ENCODE data around the gene ZNF438. TPM values are rescaled to one million over a fixed set of nuclear protein-coding genes. Genes with fewer than 3 reads are reported as not detected.

ZNF438 gene
- total and polyA plus RNA-seq, 10 of the 15 experiments (the other 5 are each of a cell fraction or from before 2014, with no cell fraction given), result 0.93 to 5.2 (median 1.9) TPM

- Histone ChIP-seq H3K27me3 (replicated peaks in 1 of 2; ENCODE audit: control insufficient read depth in 2 of 2, insufficient read depth in 2 of 2, low read length in 1 of 2) (no peaks in the 10 kb centered on the region), H3K9ac (ENCODE audit: control insufficient read depth, insufficient read depth, low read length) (no peak overlapping the region), H3K4me1 (ENCODE audit: control insufficient read depth, insufficient read depth, low read length) (no peaks in the 10 kb centered on the region), H3K4me3 (no peak overlapping the region), H3K36me3 (ENCODE audit: control insufficient read depth in 2 of 2, insufficient read depth in 2 of 2, low read length in 1 of 2) (no peaks in the 10 kb centered on the region), H3K4me2 (ENCODE audit: control insufficient read depth, insufficient read depth) (no peak overlapping the region), H3K9me3 (replicated peaks; ENCODE audit: control insufficient read depth, insufficient read depth, low read length) (peaks cover 2% of the 10 kb centered on the region; the same call in 1 of the 3 replicates), H3K27ac (ENCODE audit: control insufficient read depth, insufficient read depth) (no peak overlapping the region), H2AFZ (ENCODE audit: control insufficient read depth, low read depth, low read length) (no peak overlapping the region), H4K20me1 (ENCODE audit: control insufficient read depth, insufficient read depth) (no peaks in the 10 kb centered on the region), H3K79me2 (ENCODE audit: control insufficient read depth, insufficient read depth, low read length) (no peaks in the 10 kb centered on the region)
- FAIRE-seq, result no peak
- no peak for TF ChIP-seq SIN3A (IDR thresholded peaks at IDR 0.05; ENCODE audit: low read depth, low read length)
- TF ChIP-seq, protein P1, sequence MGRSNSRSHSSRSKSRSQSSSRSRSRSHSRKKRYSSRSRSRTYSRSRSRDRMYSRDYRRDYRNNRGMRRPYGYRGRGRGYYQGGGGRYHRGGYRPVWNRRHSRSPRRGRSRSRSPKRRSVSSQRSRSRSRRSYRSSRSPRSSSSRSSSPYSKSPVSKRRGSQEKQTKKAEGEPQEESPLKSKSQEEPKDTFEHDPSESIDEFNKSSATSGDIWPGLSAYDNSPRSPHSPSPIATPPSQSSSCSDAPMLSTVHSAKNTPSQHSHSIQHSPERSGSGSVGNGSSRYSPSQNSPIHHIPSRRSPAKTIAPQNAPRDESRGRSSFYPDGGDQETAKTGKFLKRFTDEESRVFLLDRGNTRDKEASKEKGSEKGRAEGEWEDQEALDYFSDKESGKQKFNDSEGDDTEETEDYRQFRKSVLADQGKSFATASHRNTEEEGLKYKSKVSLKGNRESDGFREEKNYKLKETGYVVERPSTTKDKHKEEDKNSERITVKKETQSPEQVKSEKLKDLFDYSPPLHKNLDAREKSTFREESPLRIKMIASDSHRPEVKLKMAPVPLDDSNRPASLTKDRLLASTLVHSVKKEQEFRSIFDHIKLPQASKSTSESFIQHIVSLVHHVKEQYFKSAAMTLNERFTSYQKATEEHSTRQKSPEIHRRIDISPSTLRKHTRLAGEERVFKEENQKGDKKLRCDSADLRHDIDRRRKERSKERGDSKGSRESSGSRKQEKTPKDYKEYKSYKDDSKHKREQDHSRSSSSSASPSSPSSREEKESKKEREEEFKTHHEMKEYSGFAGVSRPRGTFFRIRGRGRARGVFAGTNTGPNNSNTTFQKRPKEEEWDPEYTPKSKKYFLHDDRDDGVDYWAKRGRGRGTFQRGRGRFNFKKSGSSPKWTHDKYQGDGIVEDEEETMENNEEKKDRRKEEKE (IDR thresholded peaks at IDR 0.05), result no peak
- no peak for TF ChIP-seq TCF7 (IDR thresholded peaks at IDR 0.05; ENCODE audit: borderline replicate concordance)
- no peak for TF ChIP-seq LARP7 (IDR thresholded peaks at IDR 0.05)
- no peak for TF ChIP-seq E4F1 (IDR thresholded peaks at IDR 0.05; ENCODE audit: borderline replicate concordance, partially characterized antibody)
- 50% methylated on average over 1 of the region's 1 CpG for WGBS (ENCODE audit: insufficient coverage, insufficient replicate concordance, low lambda C conversion rate, missing lambda C conversion rate)
- DNase-seq (ENCODE audit: low read depth, low spot score), result no peak
- intact Hi-C loops (cut with micrococcal nuclease; ENCODE audit: unreplicated experiment), result no loop called here
- CTCF ChIA-PET, result no interaction called here
- SMC1A ChIA-PET (ENCODE audit: uncharacterized antibody, unreplicated experiment), result interaction anchor here (0.6 to 1.1 kb wide), 3 partner anchors 15 to 31 kb away, joined by 3 read pairs; no protein-coding TSS in a partner anchor
- RAD21 ChIA-PET (ENCODE audit: unreplicated experiment), result no interaction called here
- in situ Hi-C loops (cut with MboI), result no loop called here
- POLR2A ChIA-PET, result no interaction called here
- no TSS peak for BruUV-seq (replicated peaks)
- no peak; the same call in 1 of the 3 replicates for ATAC-seq
Observed at GRCh38 chr10:30974773-30975415, 56.8 kb downstream of the ZNF438 start.
